Nephron progenitor cell (in vitro differentiated cells): Measurements from ENCODE around the gene CCDC9.

Experiments used
- DNase-seq: peaks from one replicate; pipeline ENCODE4 v3.0.0; 2021
- H3K27ac Mint-ChIP-seq: 2 replicates; pipeline ENCODE4 v1.8.0; 2021; ENCODE audit warnings: mild to moderate bottlenecking, moderate library complexity, mixed read lengths
- H3K27me3 Mint-ChIP-seq: 2 replicates; pipeline ENCODE4 v1.8.0; 2021; ENCODE audit warnings: mild to moderate bottlenecking, low read depth, mixed read lengths; ENCODE audit not compliant: poor library complexity
- H3K36me3 Mint-ChIP-seq: 2 replicates; pipeline ENCODE4 v1.8.0; 2021; ENCODE audit warnings: low read depth, mixed read lengths
- H3K4me1 Mint-ChIP-seq: 2 replicates; pipeline ENCODE4 v1.8.0; 2021; ENCODE audit warnings: mixed read lengths
- H3K4me3 Mint-ChIP-seq: 2 replicates; pipeline ENCODE4 v1.8.0; 2021; ENCODE audit warnings: mild to moderate bottlenecking, moderate library complexity, mixed read lengths
- H3K9me3 Mint-ChIP-seq: 2 replicates; pipeline ENCODE4 v1.8.0; 2021; ENCODE audit warnings: mild to moderate bottlenecking, moderate library complexity, mixed read lengths
- TF ChIP-seq, protein P1 (sequence below): fragments of 200-600 bp; sonication (generic); IDR thresholded peaks from 2 replicates; pipeline ENCODE4 v1.5.0; 2021; ENCODE audit warnings: antibody characterized with exemption

Gene CCDC9

DNA sequence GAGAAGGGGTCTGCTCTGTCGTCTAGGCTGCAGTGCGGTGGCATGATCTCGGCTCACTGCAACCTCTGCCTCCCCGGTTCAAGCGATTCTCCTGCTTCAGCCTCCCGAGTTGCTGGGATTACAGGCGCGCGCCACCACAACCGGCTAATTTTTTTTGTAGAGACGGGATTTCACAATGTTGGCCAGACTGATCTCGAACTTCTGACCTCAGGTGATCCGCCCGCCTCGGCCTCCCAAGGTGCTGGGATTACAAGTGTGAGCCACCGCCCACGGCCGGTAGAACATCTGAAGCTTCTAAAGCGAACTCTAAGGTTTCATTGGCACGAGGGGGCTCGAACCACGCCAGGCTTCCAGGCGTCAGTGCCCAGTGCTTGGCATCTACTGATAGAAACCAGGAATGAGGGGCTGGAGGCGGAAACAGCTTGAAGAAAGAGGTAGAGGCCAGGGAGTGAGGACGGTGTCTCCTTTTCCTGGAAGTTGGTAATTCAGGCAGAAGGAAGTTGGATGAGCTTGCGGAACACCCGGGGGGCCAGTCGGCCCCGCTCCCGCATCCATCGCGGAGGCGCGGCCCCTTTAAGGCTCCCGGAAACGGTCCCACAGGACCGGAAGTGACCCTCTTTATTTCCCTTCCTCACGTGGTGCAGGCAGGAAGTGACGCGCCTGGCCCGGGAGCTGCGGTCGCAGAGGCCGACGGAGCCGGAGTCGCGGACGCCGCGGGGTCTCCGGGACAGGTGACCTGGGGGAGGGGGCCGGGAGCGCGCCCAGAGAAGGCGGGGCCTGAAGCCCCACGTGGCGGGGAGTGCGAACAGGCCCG lies at the start of gene CCDC9:
Gene CCDC9, plus strand, starts transcription at position 647 of the 814 bp plus-strand sequence. CDS start 1,876 bp downstream, outside the sequence.
- peaks cover 30% of the 10 kb centered on the region for H3K36me3 Mint-ChIP-seq
- no peaks in the 10 kb centered on the region for H3K9me3 Mint-ChIP-seq
- peak within 1 kb of the TSS; percentile 93 for H3K4me3 Mint-ChIP-seq
- H3K27ac Mint-ChIP-seq = peak within 1 kb of the TSS; percentile 99
- TF ChIP-seq, protein P1, sequence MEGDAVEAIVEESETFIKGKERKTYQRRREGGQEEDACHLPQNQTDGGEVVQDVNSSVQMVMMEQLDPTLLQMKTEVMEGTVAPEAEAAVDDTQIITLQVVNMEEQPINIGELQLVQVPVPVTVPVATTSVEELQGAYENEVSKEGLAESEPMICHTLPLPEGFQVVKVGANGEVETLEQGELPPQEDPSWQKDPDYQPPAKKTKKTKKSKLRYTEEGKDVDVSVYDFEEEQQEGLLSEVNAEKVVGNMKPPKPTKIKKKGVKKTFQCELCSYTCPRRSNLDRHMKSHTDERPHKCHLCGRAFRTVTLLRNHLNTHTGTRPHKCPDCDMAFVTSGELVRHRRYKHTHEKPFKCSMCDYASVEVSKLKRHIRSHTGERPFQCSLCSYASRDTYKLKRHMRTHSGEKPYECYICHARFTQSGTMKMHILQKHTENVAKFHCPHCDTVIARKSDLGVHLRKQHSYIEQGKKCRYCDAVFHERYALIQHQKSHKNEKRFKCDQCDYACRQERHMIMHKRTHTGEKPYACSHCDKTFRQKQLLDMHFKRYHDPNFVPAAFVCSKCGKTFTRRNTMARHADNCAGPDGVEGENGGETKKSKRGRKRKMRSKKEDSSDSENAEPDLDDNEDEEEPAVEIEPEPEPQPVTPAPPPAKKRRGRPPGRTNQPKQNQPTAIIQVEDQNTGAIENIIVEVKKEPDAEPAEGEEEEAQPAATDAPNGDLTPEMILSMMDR = no peak
- peak; percentile 96 for DNase-seq
- peaks cover 36% of the 10 kb centered on the region for H3K4me1 Mint-ChIP-seq
- H3K27me3 Mint-ChIP-seq = peaks cover 8% of the 10 kb centered on the region

DNA sequence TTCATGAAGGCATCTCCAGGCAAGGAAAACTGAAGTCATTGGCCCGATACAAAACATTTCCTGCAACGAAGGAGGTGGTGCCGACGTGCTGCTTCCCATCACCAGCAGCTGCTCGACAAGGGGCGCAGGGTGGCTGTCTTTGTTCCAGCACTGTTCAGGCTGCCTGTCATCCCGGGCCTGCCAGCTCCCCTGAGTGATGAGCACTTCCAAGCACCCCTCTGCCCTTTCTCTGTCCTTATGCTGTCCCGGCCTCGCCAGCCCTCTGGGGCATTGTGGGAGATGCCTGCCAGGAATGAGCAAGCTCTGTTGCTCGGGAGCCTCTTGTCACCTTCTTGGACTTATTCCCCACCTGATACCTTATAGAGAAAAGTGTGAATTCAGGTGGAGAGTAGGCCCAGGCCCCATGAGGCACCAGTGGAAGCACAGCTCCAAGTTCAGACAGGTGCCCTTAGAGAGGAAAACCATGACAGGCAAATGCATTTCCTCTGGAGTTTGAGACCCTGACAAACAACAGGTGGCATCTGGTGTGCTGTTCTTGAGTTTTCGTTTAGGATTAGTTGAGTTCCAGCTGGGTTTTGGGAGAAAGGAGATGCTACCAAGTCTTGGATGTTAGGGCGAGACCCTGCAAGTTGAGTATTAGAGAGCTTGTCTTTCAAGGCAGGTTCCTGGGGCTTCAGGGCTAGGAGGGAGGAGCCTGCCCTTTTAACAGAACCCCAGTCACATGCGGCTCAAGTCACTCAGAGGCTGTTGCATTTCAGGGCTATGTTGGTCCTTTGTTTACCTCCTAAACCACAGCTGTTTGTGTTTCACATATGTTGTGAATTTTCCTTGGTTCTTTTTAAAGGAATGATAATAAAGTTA lies 46.8 kb upstream of the CCDC9 start:
- peaks cover 20% of the 10 kb centered on the region for H3K4me1 Mint-ChIP-seq
- peaks cover 57% of the 10 kb centered on the region for H3K36me3 Mint-ChIP-seq
- H3K4me3 Mint-ChIP-seq = no peak overlapping the region
- no peaks in the 10 kb centered on the region for H3K27me3 Mint-ChIP-seq
- H3K27ac Mint-ChIP-seq = peak overlapping the region; percentile 98
- DNase-seq = no peak
- TF ChIP-seq, protein P1 = no peak
- no peaks in the 10 kb centered on the region for H3K9me3 Mint-ChIP-seq

DNA sequence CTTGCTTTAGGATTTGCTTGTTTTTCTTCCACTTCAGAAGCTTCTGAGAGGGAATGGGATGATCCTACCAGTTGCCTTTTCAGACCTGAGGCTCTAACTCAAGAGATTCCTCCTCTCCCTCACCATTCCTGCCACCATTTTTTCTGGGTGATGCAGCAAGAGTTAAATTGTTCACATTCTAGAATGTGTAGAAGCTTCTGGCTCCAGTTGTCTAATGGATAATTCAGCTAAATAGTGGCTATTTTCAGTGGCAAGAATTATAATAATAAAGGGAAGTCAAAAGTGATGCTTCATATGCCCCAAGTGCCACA lies 46.2 kb upstream of the CCDC9 start:
- Mint-ChIP-seq H3K27ac (peak overlapping the region; percentile 49), H3K4me1 (peaks cover 20% of the 10 kb centered on the region), H3K27me3 (no peaks in the 10 kb centered on the region), H3K4me3 (no peak overlapping the region), H3K9me3 (no peaks in the 10 kb centered on the region), H3K36me3 (peaks cover 51% of the 10 kb centered on the region)
- no peak for DNase-seq
- TF ChIP-seq, protein P1 = no peak

DNA sequence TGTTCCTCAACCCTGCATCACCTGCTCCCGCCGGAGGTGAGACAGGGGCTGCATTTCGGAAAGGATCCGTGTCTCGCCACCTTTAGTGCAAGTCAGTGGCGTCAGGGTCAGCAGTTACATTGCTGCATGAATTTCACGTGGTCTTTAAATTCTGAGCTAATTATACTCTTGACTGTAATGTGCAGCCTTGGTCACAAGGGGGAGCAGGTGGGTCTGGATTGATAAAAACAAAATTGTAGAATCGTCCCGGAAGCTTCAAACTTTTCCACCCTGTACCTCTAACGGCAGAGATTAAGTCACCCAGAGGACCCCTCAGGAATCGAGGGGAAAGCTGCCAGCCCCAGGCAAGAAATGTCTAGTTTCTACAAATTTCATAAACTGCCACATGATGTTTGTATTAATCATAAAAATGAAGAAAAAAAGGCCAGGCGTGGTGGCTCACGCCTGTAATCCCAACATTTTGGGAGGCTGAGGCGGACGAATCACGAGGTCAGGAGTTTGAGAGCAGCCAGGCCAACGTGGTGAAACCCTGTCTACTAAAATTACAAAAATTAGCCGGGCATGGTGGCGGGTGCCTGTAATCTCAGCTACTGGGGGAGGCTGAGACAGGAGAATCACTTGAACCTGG lies 45.5 kb upstream of the CCDC9 start:
- TF ChIP-seq, protein P1 = peak; percentile 76
- peaks cover 50% of the 10 kb centered on the region for H3K36me3 Mint-ChIP-seq
- H3K4me1 Mint-ChIP-seq = peaks cover 20% of the 10 kb centered on the region
- no peaks in the 10 kb centered on the region for H3K27me3 Mint-ChIP-seq
- peak; percentile 76 for DNase-seq
- no peak overlapping the region for H3K4me3 Mint-ChIP-seq
- H3K9me3 Mint-ChIP-seq = no peaks in the 10 kb centered on the region
- peak overlapping the region; percentile 49 for H3K27ac Mint-ChIP-seq

DNA sequence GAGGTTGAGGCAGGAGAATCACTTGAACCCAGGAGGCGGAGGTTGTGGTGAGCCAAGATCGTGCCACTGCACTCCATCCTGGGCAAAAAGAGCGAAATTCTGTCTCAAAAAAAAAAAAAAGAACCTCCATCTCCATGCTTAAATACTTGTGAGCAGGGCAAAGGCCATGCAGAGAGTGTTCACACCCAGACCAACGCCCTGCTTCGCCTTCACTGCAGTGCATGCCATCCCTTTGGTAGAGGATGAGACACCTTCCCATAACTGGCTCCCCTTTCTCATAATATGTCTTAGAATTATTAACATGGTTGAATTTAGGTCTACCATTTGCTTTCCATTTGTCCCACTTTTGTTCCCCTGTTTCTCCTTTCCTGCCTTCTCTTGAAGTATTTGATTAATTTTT lies 40.7 kb upstream of the CCDC9 start:
- DNase-seq = no peak
- H3K36me3 Mint-ChIP-seq = peaks cover 20% of the 10 kb centered on the region
- peaks cover 5% of the 10 kb centered on the region for H3K4me1 Mint-ChIP-seq
- H3K27ac Mint-ChIP-seq = no peak overlapping the region
- peaks cover 5% of the 10 kb centered on the region for H3K27me3 Mint-ChIP-seq
- TF ChIP-seq, protein P1 = no peak
- H3K4me3 Mint-ChIP-seq = no peak overlapping the region
- no peaks in the 10 kb centered on the region for H3K9me3 Mint-ChIP-seq
